TTC549 (cell line): ENCODE data around the gene PHACTR3.

ENCODE experiments used
- FAIRE-seq: peaks from 2 replicates; lab custom pipeline; 2012; peaks lifted over from hg19 to GRCh38; lab: Jason Lieb, UNC

PHACTR3 gene

GRCh38 chr20:59574308-59574707 is 30.0 kb upstream of the PHACTR3 start:
- no peak for FAIRE-seq

- no peak for FAIRE-seq
Observed at GRCh38 chr20:59575216-59575615, 29.1 kb upstream of the PHACTR3 start.

GRCh38 chr20:59575653-59576052 is 28.7 kb upstream of the PHACTR3 start:
- no peak for FAIRE-seq

DNA sequence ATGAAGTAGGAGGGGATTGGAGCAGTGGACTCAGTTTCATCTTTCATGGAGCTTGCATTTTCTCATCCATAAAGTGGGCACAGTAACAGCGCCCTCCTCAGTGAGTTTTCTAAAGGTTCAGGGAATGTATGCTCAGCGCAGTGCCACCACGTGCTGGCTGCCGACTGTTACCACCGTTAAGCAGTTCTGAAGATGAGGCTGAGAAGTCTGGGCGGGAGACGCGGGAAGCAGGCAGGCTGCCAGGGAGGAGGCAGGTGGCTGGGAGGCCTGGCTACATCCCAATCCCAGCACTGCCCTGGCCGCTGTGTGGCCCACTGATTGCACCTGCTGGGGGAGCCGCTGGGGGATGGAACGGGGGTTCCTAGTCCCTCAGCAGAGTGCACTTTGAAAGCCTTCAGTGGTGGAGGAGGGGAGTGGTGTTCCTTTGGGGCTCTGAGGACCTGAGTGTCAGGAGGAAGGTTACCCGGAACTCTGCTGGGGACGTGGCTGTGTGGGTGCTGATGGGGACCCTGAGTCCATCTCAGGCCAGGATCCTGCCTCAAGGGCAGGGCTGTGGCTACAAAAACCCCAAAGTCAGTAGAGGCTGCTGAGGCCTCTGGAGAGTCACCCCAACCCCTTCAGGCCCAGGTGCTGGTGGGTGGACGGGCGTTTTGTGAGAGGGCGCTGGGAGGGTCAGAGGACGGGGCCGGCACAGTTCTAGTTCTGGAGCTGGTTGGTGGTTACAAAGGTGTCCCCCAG is 28.0 kb upstream of the PHACTR3 start:
- no peak for FAIRE-seq

- FAIRE-seq = no peak
Observed at GRCh38 chr20:59577037-59577808, 27.1 kb upstream of the PHACTR3 start.

- FAIRE-seq = no peak
Observed at GRCh38 chr20:59577809-59578435, 26.4 kb upstream of the PHACTR3 start.

DNA sequence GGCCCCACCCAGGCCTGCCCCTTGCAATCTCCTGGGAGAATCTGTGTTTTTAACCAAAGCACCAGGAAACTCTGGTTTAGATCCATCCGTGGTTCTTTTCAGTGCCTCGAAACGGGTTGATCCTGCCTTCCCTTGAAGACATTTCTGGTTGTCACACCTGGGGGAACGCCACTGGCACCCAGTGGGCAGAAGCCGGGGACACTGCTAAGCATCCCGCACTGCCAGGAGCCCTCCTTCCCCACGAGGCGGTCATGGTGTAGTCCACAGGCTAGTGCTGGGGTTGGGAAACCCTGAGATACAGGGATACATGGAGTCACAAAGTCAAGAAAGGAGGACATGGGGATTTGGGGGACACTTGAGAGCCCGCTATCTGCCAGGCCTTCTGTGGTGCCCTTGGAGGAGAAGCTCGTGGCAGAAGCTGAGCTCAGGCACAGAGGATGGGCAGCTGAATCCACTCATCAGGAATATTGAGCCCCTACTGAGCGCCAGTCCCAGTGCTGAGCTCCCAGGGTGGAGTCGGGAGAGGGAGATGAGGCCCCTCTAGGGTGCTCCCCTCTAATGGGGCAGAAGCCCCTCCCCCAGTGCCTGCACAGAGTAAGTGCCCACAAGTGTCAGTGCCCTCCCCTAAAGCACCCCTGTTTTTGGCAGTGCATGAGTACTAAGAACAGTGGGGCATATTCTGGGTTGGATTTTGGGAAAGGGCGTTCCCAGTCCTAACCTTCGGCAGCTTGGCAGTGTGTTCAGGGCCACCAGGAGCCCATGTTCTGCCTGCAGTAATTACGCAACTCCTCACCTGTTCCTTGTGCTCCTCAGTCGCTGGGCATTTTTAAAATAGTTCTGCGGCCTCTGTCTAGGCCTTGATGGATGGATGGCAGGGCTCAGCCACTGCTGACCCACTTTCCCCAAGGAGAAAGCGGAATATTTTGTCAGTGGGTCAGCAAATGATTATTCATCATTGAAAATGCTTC is 25.6 kb upstream of the PHACTR3 start:
- FAIRE-seq = no peak

DNA sequence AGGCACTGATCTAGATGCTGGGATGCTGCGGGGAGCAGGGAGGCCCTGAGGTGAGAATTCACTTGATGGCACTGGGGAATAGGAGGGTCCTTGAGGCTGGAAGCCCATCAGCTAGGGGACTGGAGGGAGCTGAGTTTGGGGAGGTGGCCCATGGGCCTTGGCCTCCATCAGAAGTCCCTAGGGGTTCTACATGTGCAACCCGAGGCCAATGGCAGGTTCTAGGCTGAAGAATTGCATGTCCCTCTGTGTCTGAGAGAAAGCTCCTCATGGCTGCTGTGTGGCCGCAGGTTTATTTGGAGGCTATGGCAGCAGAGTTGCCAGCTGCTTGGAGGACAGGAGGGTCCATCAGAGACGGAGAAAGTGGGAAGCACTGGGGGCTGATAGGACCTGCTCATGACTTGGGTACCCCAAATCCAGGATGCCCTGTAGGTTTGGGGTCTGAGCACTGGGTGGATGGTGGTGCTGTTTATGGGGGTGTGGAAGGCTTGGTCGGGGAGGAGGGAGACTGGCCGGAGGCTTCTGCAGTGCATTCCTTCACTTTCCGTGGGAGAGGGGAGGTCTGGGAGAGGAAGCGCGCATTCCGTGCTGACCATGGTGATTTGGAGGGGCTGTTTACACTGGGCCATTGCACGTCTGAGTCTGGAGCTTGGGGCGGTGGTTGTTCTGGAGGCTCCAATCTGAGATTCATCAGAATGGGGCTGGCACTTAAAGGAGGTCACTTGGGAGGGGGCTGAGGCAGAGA is 24.8 kb upstream of the PHACTR3 start:
- FAIRE-seq = no peak

DNA sequence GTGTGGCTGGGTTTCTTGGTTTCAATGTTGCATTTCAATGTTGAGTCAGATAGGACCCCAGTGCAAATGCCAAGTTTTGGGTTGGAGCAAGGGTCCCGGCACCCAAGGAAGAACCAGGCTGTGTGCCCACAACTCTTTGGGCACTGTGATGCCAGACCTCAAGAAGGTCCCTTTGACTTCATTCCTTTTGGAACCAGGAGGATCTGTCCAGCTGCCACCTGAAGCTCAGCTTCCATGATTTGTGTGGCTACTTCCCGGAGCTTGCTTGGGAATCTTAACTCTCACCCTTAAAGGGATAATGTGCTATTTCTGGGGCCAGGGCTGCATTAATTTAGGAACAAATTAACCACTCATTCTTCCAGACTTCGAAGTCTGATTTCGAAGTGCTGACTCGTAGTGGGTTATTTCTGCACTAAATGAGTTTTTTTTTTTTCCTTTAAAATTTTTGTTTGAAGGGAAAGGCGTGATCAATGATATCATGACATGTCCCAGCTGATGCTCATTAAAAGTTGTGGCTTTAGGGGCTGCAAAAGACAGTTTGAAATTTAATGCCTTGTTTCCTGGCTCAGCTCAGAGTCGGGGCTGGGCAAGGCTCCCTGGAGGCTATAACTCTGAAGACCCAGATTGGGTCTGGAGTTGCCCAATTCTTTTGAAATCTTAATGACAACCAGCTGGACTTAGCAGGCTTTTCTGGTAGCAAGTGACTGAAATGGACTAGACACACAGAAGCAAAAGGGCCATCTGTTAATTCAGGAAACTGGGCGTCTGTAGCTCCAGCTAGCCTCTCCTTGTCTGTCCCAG is 24.0 kb upstream of the PHACTR3 start:
- no peak for FAIRE-seq

- no peak for FAIRE-seq
Observed at GRCh38 chr20:59580991-59581401, 23.3 kb upstream of the PHACTR3 start.

DNA sequence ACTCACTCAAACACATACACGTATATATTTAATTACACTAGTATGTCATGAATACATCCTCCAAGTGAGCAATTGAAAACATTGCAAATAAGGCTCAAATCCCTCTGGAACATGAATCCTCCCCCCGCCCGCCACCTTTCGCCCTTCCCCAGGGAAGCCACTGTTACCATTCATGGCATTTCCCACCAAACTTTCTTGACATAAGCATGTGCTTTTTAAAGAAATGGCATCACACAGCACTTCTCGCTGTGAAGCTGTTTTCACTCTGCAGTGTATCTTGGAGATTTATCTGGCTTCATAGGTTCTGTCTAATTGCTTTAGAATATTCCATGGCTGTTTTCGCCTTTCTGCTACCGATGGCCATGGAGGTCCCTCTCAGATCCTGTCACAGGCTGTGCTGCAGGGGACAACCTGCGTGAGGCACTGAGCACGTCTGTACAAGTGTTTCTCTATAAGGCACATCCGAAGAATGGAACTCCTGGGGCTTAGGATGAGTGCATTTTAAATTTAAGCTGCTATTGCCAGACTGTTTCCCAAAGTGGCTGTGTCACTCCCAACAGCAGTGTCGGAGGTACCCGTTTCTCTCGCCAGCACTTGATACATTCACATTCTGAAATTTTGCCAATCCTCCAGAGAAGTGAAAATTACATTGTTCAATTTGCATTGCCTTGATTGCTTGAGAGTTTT is 22.2 kb upstream of the PHACTR3 start:
- FAIRE-seq = no peak

DNA sequence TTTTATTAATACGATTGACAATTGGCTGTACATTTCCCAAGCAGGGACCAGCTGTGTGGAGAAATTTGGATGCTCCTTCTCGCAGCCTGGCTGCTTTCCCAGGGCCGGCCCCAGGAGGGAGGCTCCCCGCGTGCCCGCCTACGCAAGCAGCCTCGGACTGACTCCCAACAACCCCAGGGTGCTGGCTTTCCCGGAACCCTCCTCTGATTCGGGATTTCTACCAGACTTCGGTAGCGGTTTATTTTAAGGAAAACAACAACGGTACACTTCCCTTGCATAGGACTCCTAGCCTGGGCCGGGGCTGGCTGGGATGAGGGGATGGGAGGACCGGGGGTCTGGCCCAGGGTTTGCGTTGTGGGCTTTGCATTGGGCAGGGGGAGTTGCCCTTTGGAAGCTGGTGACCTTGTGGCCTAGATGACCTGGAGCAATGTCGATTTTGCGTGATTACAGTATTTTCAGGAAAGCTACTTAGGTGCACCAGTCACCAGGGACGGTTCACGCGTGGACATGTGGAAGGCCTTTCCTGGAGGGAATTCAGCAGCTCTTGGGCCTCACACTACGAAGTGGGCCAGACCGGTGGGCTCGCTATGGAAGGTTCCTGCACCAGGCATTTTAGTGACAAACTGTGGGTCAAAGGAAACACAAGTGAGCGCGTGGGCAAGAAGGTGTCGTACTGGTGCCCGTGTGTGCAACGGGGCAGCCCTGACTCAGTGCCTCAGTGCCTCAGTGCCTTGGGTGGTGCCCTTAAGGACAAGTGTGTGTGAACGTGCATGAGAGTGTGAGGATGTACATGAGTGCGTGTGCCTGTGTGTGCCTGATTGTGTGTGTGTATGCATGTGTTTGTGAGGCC is 20.7 kb upstream of the PHACTR3 start:
- no peak for FAIRE-seq

DNA sequence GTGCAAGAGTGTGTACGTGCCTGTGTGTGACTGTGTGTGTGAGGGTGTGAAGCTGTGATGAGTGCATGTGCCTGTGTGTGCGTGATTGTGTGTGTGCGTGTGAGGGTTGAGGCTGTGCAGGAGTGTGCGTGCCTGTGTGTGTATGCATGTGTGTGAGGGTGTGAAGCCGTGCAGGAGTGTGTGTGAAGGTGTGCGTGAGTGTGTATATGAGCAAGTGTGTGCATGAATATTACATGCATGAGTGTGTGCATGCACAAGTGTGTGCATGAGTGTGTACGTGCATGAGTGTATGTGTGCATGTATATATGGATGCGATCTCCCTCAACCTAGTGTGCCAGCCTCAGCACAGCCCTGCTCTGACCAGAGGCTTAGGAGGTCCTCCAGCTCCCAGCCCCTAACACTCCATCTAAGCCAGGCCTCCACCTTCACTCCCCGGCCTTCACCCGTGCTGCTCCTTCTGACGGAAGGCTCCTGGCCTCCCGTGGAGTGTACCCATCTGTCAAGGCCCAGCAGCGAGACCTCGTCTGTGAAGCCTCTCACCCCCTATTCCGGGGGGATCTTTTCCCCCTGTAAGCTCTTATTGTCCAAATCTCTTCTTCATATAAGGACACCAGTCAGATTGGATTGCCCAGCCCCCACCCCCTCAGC is 19.9 kb upstream of the PHACTR3 start:
- no peak for FAIRE-seq

GRCh38 chr20:59585714-59586409 is 18.5 kb upstream of the PHACTR3 start:
- no peak for FAIRE-seq

DNA sequence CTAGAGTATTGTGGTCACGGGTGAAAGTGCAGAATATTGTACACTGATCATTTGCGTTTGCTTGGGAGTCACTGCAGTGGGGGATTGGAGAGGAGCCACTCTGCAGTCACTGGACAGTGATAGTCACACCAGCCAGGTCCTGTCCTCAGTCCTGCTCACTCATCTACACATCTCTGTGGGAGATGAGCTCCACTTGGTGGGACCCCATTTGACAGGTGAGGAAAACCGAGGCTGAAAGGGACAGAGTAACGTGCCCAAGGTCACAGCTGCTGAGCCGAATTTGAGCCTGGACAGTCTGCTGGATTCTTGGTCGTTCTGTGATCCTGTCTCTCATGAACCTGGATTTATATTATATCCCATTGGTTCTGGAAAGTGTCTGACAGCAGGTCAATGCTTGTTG is 17.7 kb upstream of the PHACTR3 start:
- FAIRE-seq = no peak

DNA sequence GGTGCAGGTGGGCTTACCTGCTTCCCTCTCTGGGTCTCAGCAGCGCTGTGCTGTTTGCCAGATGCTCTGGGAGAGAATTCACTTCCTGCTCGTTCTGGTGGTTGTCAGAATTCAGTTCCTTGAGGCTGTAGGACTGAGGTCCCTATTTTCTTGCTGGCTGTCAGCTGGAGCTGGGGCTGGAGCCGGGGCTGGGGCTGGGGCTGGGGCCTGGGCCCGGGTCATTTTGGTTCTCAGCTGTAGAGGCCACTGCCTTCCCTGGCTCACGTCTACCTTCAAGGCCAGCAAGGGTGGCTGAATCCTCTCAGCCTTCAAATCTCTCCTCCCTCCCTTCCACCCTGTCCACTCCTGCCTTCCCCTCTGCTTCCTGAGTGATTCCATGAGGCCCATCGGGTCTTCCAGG is 16.8 kb upstream of the PHACTR3 start:
- FAIRE-seq = no peak

GRCh38 chr20:59588236-59588855 is 16.0 kb upstream of the PHACTR3 start:
- no peak for FAIRE-seq
